ENCODE measurements around the gene PDIA5. TPM values are rescaled to one million over a fixed set of nuclear protein-coding genes. Genes with fewer than 3 reads are reported as not detected.

PDIA5 gene
- total RNA-seq, 4 donors from 2014 or later = 5.3 to 9.2 (median 7.2) TPM

GRCh38 chr3:123126031-123126430, 59.2 kb downstream of the PDIA5 start:
- H3K27ac ChIP-seq = no peak overlapping the region
- WGBS = 79% methylated on average over 7 of the region's 7 CpGs
- peaks cover 54% of the 10 kb centered on the region for H3K36me3 ChIP-seq
- H3K4me1 ChIP-seq = no peaks in the 10 kb centered on the region
- no peaks in the 10 kb centered on the region for H3K27me3 ChIP-seq
- no peak overlapping the region for H3K4me3 ChIP-seq
- TF ChIP-seq POLR2AphosphoS5 (IDR thresholded peaks at IDR 0.05) (no peak), CTCF (IDR thresholded peaks at IDR 0.05) (no peak), EP300 (IDR thresholded peaks at IDR 0.05) (no peak), POLR2A (IDR thresholded peaks at IDR 0.05) (no peak)
- no peak for DNase-seq (ENCODE audit: low spot score in 2 of 2)
- H3K9me3 ChIP-seq = no peaks in the 10 kb centered on the region

GRCh38 chr3:123126653-123127052, 59.8 kb downstream of the PDIA5 start:
- Histone ChIP-seq H3K27ac (no peak overlapping the region), H3K36me3 (peaks cover 58% of the 10 kb centered on the region)
- DNase-seq (ENCODE audit: low spot score in 2 of 2) = no peak

GRCh38 chr3:123129092-123129491, 62.3 kb downstream of the PDIA5 start:
- no peaks in the 10 kb centered on the region for H3K4me1 ChIP-seq
- 90% methylated on average over 3 of the region's 3 CpGs for WGBS
- TF ChIP-seq EP300 (IDR thresholded peaks at IDR 0.05) (no peak), POLR2AphosphoS5 (IDR thresholded peaks at IDR 0.05) (no peak), POLR2A (IDR thresholded peaks at IDR 0.05) (no peak), CTCF (IDR thresholded peaks at IDR 0.05) (no peak)
- DNase-seq (ENCODE audit: low spot score in 2 of 2) = no peak
- H3K27me3 ChIP-seq = no peaks in the 10 kb centered on the region
- H3K27ac ChIP-seq = no peak overlapping the region
- no peak overlapping the region for H3K4me3 ChIP-seq
- peaks cover 60% of the 10 kb centered on the region for H3K36me3 ChIP-seq
- no peaks in the 10 kb centered on the region for H3K9me3 ChIP-seq

More at GRCh38 chr3:123126653-123127052, 59.8 kb downstream of the PDIA5 start:
- no peaks in the 10 kb centered on the region for H3K9me3 ChIP-seq
- H3K27me3 ChIP-seq = no peaks in the 10 kb centered on the region
- TF ChIP-seq POLR2A (IDR thresholded peaks at IDR 0.05) = no peak
- no peak for TF ChIP-seq CTCF (IDR thresholded peaks at IDR 0.05)
- TF ChIP-seq EP300 (IDR thresholded peaks at IDR 0.05) = no peak
- no peak for TF ChIP-seq POLR2AphosphoS5 (IDR thresholded peaks at IDR 0.05)
- no peak overlapping the region for H3K4me3 ChIP-seq
- H3K4me1 ChIP-seq = no peaks in the 10 kb centered on the region
- WGBS = 100% methylated on average over 3 of the region's 3 CpGs

GRCh38 chr3:123129532-123129931, 62.7 kb downstream of the PDIA5 start:
- no peaks in the 10 kb centered on the region for H3K9me3 ChIP-seq
- no peak for DNase-seq (ENCODE audit: low spot score in 2 of 2)
- no peak overlapping the region for H3K4me3 ChIP-seq
- no peak overlapping the region for H3K27ac ChIP-seq
- no peaks in the 10 kb centered on the region for H3K27me3 ChIP-seq
- no peaks in the 10 kb centered on the region for H3K4me1 ChIP-seq
- TF ChIP-seq EP300 (IDR thresholded peaks at IDR 0.05) (no peak), POLR2AphosphoS5 (IDR thresholded peaks at IDR 0.05) (no peak), CTCF (IDR thresholded peaks at IDR 0.05) (no peak), POLR2A (IDR thresholded peaks at IDR 0.05) (no peak)
- 93% methylated on average over 7 of the region's 7 CpGs for WGBS
- peaks cover 60% of the 10 kb centered on the region for H3K36me3 ChIP-seq

GRCh38 chr3:123130079-123130750, 63.4 kb downstream of the PDIA5 start:
- H3K36me3 ChIP-seq = peaks cover 60% of the 10 kb centered on the region
- no peak for TF ChIP-seq EP300 (IDR thresholded peaks at IDR 0.05)
- TF ChIP-seq POLR2AphosphoS5 (IDR thresholded peaks at IDR 0.05) = no peak
- TF ChIP-seq CTCF (IDR thresholded peaks at IDR 0.05) = no peak
- TF ChIP-seq POLR2A (IDR thresholded peaks at IDR 0.05) = no peak
- WGBS = 98% methylated on average over 9 of the region's 12 CpGs
- H3K4me1 ChIP-seq = no peaks in the 10 kb centered on the region
- no peak for DNase-seq (ENCODE audit: low spot score in 2 of 2)
- H3K27me3 ChIP-seq = no peaks in the 10 kb centered on the region
- no peak overlapping the region for H3K4me3 ChIP-seq
- H3K27ac ChIP-seq = no peak overlapping the region
- H3K9me3 ChIP-seq = no peaks in the 10 kb centered on the region
